ENCODE measurements around the gene EYS.

Gene EYS

DNA sequence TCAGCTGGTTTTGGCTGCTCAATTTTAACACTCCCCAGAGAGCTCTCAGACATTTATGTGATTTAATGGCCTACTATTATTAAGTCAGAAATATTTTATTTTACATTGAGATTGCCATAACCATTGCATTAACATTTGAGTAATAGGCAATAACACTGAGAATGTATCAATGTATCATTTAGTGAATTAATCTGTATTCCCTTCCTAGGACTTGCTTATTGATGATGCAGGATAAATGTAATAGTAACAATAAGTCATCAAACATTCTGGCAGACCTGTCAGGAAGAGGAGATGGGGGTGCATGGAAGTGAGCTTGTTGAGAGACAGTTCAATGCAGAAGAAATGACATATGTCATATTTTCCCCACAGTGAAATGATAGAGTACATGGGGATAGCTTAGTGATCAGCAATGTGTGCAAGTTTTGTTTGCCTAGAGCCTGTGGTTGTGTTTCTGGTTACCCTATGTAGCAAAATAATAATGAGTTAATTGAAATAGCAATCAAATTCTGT is 458.9 kb downstream of the EYS start:
- no peak overlapping the region for H2AFZ ChIP-seq (ENCODE audit: low read length)
- no peaks in the 10 kb centered on the region for H3F3A ChIP-seq (ENCODE audit: low read depth)
- no peaks in the 10 kb centered on the region for H3K27me3 ChIP-seq (ENCODE audit: insufficient read depth, low read length, poor library complexity, severe bottlenecking)
- no peaks in the 10 kb centered on the region for H4K20me1 ChIP-seq (ENCODE audit: insufficient read depth, low read length, poor library complexity, severe bottlenecking)
- no peak overlapping the region for H3K4me2 ChIP-seq (ENCODE audit: low read depth, low read length, poor library complexity, severe bottlenecking)
- no peaks in the 10 kb centered on the region for H3K9me3 ChIP-seq (ENCODE audit: insufficient read depth, low read depth, low read length)
- TF ChIP-seq EZH2phosphoT487 (IDR thresholded peaks at IDR 0.05; ENCODE audit: borderline replicate concordance) = no peak
- TF ChIP-seq, protein P1, sequence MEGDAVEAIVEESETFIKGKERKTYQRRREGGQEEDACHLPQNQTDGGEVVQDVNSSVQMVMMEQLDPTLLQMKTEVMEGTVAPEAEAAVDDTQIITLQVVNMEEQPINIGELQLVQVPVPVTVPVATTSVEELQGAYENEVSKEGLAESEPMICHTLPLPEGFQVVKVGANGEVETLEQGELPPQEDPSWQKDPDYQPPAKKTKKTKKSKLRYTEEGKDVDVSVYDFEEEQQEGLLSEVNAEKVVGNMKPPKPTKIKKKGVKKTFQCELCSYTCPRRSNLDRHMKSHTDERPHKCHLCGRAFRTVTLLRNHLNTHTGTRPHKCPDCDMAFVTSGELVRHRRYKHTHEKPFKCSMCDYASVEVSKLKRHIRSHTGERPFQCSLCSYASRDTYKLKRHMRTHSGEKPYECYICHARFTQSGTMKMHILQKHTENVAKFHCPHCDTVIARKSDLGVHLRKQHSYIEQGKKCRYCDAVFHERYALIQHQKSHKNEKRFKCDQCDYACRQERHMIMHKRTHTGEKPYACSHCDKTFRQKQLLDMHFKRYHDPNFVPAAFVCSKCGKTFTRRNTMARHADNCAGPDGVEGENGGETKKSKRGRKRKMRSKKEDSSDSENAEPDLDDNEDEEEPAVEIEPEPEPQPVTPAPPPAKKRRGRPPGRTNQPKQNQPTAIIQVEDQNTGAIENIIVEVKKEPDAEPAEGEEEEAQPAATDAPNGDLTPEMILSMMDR (conservative IDR thresholded peaks at IDR 0.05; ENCODE audit: low read length) = no peak
- no peak overlapping the region for H3K4me3 ChIP-seq (ENCODE audit: low read length, poor library complexity, severe bottlenecking)
- no peak overlapping the region for H3K9ac ChIP-seq (ENCODE audit: low read depth, low read length, poor library complexity, severe bottlenecking)
- H3K9me2 ChIP-seq (replicated peaks; ENCODE audit: low read depth, low read length) = 0 out of 2 replicates have a peak, but pooled peaks cover 3% of the 10 kb centered on the region
- H3K4me1 ChIP-seq (ENCODE audit: insufficient read depth, low read length, poor library complexity, severe bottlenecking) = no peaks in the 10 kb centered on the region
- no peaks in the 10 kb centered on the region for H3K79me2 ChIP-seq (ENCODE audit: insufficient read depth, low read length)
- no peaks in the 10 kb centered on the region for H3K36me3 ChIP-seq (ENCODE audit: insufficient read depth, low read length)

DNA sequence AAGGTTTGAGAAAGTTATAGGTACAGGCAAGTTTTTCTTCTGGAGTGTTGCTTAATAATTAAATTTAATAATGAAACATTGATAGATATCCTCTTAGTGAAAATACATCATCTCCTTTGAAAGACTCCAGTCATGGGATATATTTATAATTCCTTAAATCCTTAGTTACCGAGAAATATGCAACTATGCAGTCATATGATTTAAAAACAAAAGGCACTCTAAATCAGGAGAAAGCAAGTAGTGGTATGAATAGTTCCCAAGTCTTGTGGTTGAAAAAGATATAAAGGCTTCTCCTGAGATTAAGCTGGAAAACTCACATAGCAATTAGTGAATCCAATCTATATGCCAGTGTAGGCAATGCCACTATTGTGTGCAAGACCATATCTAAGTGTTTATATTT is 475.4 kb downstream of the EYS start:
- Histone ChIP-seq H3K4me3 (ENCODE audit: low read length, poor library complexity, severe bottlenecking) (no peak overlapping the region), H3F3A (ENCODE audit: low read depth) (no peaks in the 10 kb centered on the region), H3K4me1 (ENCODE audit: insufficient read depth, low read length, poor library complexity, severe bottlenecking) (no peaks in the 10 kb centered on the region), H3K79me2 (ENCODE audit: insufficient read depth, low read length) (no peaks in the 10 kb centered on the region), H4K20me1 (ENCODE audit: insufficient read depth, low read length, poor library complexity, severe bottlenecking) (no peaks in the 10 kb centered on the region), H3K27me3 (ENCODE audit: insufficient read depth, low read length, poor library complexity, severe bottlenecking) (no peaks in the 10 kb centered on the region), H3K4me2 (ENCODE audit: low read depth, low read length, poor library complexity, severe bottlenecking) (no peak overlapping the region), H3K9me2 (replicated peaks; ENCODE audit: low read depth, low read length) (no peaks in the 10 kb centered on the region), H3K9me3 (ENCODE audit: insufficient read depth, low read depth, low read length) (no peaks in the 10 kb centered on the region), H3K36me3 (ENCODE audit: insufficient read depth, low read length) (no peaks in the 10 kb centered on the region), H3K9ac (ENCODE audit: low read depth, low read length, poor library complexity, severe bottlenecking) (no peak overlapping the region), H2AFZ (ENCODE audit: low read length) (no peak overlapping the region)
- TF ChIP-seq, protein P1 (conservative IDR thresholded peaks at IDR 0.05; ENCODE audit: low read length) = no peak
- no peak for TF ChIP-seq EZH2phosphoT487 (IDR thresholded peaks at IDR 0.05; ENCODE audit: borderline replicate concordance)

DNA sequence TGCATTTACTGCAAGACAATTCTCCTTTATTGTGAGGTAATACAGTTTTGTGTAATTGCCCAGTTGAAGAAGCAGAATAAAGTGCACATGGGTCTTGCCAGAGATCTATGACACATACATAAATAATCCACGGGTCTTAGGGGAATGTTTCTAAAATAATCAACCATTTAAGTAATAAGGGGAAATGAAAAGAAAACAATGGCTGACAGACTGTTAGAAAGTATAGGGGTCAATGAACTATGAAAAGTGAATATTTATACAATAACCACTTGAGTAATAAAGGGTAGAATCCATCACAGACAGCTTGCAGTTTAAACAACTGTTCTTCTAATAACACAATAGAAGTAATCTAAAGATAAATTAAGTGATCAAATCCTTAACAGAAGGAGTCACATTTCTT is 477.2 kb downstream of the EYS start:
- Histone ChIP-seq H4K20me1 (ENCODE audit: insufficient read depth, low read length, poor library complexity, severe bottlenecking) (no peaks in the 10 kb centered on the region), H3K4me1 (ENCODE audit: insufficient read depth, low read length, poor library complexity, severe bottlenecking) (no peaks in the 10 kb centered on the region), H3K4me3 (ENCODE audit: low read length, poor library complexity, severe bottlenecking) (no peak overlapping the region), H3K9ac (ENCODE audit: low read depth, low read length, poor library complexity, severe bottlenecking) (no peak overlapping the region), H3F3A (ENCODE audit: low read depth) (no peaks in the 10 kb centered on the region), H3K4me2 (ENCODE audit: low read depth, low read length, poor library complexity, severe bottlenecking) (no peak overlapping the region), H3K36me3 (ENCODE audit: insufficient read depth, low read length) (no peaks in the 10 kb centered on the region), H2AFZ (ENCODE audit: low read length) (no peak overlapping the region), H3K9me3 (ENCODE audit: insufficient read depth, low read depth, low read length) (no peaks in the 10 kb centered on the region; the same call in 1 of the 2 replicates), H3K9me2 (replicated peaks; ENCODE audit: low read depth, low read length) (no peaks in the 10 kb centered on the region), H3K27me3 (ENCODE audit: insufficient read depth, low read length, poor library complexity, severe bottlenecking) (no peaks in the 10 kb centered on the region), H3K79me2 (ENCODE audit: insufficient read depth, low read length) (no peaks in the 10 kb centered on the region)
- no peak for TF ChIP-seq EZH2phosphoT487 (IDR thresholded peaks at IDR 0.05; ENCODE audit: borderline replicate concordance)
- TF ChIP-seq, protein P1 (conservative IDR thresholded peaks at IDR 0.05; ENCODE audit: low read length) = no peak

Data from Loucy (cell line).